Measurements from ENCODE around the gene LRRK2.
"Not testable (repeated sequence)": the region's sequence is repeated elsewhere in the genome, so short reads cannot be mapped to it uniquely, and the experiment has no call there.

LRRK2 gene

DNA sequence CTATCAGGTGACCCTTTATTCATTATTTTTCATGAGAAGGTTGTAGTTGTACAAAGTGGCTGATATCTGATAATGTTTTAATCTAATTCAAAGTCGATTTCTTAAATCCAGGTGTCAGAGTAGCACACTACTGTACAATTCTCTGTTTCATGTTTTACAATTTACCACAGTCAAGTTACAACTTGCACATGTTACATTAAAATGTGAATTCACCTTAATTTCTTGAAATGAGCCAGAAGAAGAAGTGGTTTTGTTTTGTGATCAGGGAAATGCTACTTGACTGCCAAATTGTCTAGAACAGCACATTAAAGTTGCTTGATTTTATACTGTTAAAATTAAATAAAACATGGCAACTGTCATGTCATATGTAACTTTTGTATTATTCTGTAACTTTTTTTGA is 23.2 kb downstream of the LRRK2 start:
- TF ChIP-seq, protein P1, sequence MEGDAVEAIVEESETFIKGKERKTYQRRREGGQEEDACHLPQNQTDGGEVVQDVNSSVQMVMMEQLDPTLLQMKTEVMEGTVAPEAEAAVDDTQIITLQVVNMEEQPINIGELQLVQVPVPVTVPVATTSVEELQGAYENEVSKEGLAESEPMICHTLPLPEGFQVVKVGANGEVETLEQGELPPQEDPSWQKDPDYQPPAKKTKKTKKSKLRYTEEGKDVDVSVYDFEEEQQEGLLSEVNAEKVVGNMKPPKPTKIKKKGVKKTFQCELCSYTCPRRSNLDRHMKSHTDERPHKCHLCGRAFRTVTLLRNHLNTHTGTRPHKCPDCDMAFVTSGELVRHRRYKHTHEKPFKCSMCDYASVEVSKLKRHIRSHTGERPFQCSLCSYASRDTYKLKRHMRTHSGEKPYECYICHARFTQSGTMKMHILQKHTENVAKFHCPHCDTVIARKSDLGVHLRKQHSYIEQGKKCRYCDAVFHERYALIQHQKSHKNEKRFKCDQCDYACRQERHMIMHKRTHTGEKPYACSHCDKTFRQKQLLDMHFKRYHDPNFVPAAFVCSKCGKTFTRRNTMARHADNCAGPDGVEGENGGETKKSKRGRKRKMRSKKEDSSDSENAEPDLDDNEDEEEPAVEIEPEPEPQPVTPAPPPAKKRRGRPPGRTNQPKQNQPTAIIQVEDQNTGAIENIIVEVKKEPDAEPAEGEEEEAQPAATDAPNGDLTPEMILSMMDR (IDR thresholded peaks at IDR 0.05; ENCODE audit: low read depth, low read length) = no peak
- H3K4me3 ChIP-seq (ENCODE audit: low read depth, low read length) = no peak overlapping the region

DNA sequence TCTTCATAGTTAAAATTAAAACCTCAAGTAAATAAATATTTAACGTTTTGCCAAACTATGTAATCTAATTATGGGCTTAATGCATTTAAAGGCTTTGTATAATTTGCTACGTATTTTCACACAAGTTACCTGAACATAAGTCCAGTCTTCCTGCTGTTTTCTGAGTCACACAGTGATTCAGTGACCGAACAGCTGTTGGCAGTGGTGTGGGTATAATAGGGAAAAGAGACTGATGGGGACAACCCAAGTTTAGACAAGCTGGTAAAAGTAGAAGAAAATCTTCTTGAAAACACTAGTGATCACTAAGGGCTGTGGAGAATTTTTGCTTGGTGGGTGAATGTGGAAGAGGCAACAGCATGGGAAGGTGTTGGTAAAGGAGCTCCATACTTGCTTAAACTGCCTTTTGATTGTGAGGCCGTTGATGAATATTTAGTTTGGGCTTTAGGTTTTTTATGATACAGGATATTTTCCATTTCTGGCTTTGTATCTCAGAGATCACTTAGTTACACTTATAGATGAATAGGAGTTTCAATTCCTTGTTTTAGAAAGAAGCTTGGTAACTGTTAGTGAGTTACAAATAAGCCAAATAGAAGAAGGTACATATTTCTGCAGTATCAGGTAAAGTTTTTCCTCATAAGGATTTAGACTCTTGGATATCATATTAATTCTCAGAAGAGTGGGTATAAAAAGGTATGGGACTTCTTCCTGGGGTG is 23.9 kb downstream of the LRRK2 start:
- TF ChIP-seq, protein P1 (IDR thresholded peaks at IDR 0.05; ENCODE audit: low read depth, low read length) = no peak
- H3K4me3 ChIP-seq (ENCODE audit: low read depth, low read length) = no peak overlapping the region

DNA sequence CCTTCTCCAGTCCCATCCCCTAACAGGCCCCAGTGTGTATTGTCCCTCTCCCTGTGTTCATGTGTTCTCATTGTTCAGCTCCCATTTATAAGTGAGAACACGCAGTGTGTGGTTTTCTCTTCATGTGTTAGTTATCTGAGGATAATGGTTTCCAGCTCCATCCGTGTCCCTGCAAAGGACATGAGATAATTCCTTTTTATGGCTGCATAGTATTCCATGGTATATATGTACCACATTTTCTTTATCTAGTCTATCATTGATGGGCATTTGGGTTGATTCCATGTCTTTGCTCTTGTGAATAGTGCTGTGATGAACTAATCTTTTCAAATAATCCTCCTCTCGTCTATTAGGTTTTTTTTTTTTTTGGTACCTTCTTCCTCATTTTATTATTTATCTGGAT is 25.9 kb downstream of the LRRK2 start:
- not testable (repeated sequence) for H3K4me3 ChIP-seq (ENCODE audit: low read depth, low read length)

DNA sequence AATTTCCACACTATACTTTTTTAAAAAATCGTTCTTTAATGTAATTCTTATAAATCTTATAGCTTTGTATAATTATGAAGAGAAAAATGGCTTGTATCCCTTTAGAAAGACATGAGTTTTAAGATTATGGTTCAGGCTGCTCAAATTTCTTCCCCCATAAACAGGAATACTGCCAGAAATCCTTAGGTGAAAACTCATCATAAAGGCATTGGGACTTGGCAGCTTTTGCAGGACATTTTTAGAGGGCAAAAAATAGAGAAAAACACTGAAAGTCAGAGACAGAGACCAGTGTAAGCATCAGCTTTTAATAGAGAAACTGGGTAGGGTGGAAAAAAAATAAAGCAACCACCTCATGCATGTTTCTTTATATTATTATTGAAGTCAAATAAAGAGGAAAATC is 29.1 kb downstream of the LRRK2 start:
- TF ChIP-seq, protein P1 (IDR thresholded peaks at IDR 0.05; ENCODE audit: low read depth, low read length) = no peak
- H3K4me3 ChIP-seq (ENCODE audit: low read depth, low read length) = no peak overlapping the region

DNA sequence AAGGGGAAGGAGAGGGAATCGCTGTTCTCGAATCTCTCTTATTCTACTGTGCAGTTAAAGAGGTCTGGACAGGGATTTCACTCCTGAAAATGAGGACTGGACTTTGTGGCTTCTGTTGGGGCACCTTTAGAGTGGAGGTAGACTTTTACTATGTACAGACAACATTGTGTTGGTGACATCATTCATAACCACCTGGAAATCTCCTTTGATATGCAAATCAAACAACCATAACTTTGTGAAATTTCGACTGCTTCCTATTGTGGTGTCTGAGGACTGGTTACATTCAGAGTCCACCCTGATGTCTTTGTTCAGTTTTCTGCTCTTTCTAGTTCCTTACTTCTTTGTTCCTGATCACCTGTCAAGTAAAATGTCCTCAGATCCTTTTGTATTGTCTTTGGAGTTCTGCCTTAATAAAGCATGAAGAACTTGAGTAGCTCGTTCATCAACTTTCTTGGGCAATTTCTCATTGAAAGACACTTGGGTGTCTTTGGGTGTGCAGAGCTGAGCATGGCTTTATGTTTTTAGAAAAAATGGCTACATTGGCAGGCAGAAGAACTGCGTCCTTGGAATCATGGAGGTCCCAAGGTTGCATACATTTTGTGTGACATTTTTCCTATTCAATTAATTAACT is 29.8 kb downstream of the LRRK2 start:
- no peak overlapping the region for H3K4me3 ChIP-seq (ENCODE audit: low read depth, low read length)

DNA sequence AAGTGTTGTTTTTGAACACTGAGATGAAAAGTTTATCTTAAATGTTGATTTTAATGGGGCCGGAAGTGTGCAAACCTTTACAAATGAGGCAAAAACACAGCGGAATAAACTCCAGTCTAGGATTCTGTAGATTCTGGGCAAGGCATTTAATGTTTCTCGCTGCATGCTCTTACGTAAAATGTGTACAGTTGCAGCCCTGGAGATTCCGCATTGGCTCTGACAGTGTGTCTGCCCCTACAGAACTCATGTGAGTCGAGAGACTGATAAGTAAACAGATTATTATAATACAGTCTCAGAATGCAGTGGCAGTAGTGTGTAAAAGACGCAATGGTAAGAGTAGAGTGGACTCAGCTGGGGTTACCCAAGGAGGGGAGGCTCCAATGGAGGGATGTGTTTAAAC is 33.6 kb downstream of the LRRK2 start:
- H3K4me3 ChIP-seq (ENCODE audit: low read depth, low read length) = no peak overlapping the region
- TF ChIP-seq, protein P1 (IDR thresholded peaks at IDR 0.05; ENCODE audit: low read depth, low read length) = no peak

More for the DNA sequence above, 29.8 kb downstream of the LRRK2 start:
- TF ChIP-seq, protein P1 (IDR thresholded peaks at IDR 0.05; ENCODE audit: low read depth, low read length) = no peak

DNA sequence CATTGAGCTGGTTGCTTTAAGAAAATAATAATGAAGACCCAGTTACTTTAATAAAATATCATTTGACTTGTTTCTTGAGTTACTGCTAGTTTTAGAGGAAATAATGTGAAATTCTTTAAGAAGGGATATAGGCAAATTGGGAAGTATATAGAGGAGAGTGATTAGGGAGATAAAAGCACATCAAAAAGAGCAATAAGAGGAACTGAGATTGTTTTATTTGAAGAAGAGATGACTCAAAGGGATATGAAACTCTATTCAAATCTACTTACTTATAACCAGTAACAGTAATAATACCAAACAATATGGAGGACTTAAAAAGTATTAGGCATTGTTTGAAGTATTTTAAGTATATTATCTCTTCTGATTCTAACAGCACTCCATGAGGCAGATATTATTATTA is 37.1 kb downstream of the LRRK2 start:
- no peak overlapping the region for H3K4me3 ChIP-seq (ENCODE audit: low read depth, low read length)
- TF ChIP-seq, protein P1 (IDR thresholded peaks at IDR 0.05; ENCODE audit: low read depth, low read length) = no peak
